Common myeloid progenitor, CD34-positive (primary cell): ENCODE data around the gene PUM1.
A peak's percentile ranks its signal among the peaks of the same experiment; 100 is the strongest.

ENCODE experiments used
- CTCF ChIA-PET: fragments of 350-600 bp; sonication (Branson Sonifier 250); formaldehyde crosslinking; loops from one replicate; lab custom pipeline; 2021; ENCODE audit warnings: antibody characterized with exemption; lab: Charles Lee
- POLR2A ChIA-PET: fragments of 350-600 bp; sonication (Branson Sonifier 250); formaldehyde crosslinking; loops from one replicate; lab custom pipeline; 2021; ENCODE audit warnings: antibody characterized with exemption; lab: Charles Lee
- DNase-seq, 3 donors: peaks; one replicate each; pipeline versions ENCODE4 v3.0.0 to v3.0.0-alpha.2; 2013
- H3K27ac ChIP-seq, 2 experiments: 1 replicate in 1 of 2; 2 replicates in 1 of 2; pipeline ENCODE4 v1.7.0; 2013; ENCODE audit warnings: inconsistent platforms in 2 of 2, low read length in 2 of 2, mild to moderate bottlenecking in 2 of 2, low read depth in 1 of 2, moderate library complexity in 1 of 2; ENCODE audit not compliant: severe bottlenecking in 2 of 2, insufficient read depth in 1 of 2, poor library complexity in 1 of 2
- H3K27me3 ChIP-seq, 5 experiments: replicated peaks in 2 of 5; 1 replicate in 3 of 5; 2 replicates in 2 of 5; pipeline versions ENCODE4 v1.6.1 to v1.7.0; 2013; ENCODE audit warnings: low read length in 4 of 5, mild to moderate bottlenecking in 2 of 5, moderate library complexity in 2 of 5, inconsistent platforms in 1 of 5; ENCODE audit not compliant: insufficient read depth in 5 of 5, control insufficient read depth in 4 of 5
- H3K36me3 ChIP-seq, 4 experiments: 1 replicate in 2 of 4; 2 replicates in 2 of 4; pipeline versions ENCODE4 v1.6.1 to v1.7.0; 2013; ENCODE audit warnings: low read length in 3 of 4, control low read depth in 1 of 4, mild to moderate bottlenecking in 1 of 4; ENCODE audit not compliant: control insufficient read depth in 4 of 4, insufficient read depth in 4 of 4
- H3K4me1 ChIP-seq, 4 experiments: 1 replicate in 3 of 4; 2 replicates in 1 of 4; pipeline versions ENCODE4 v1.6.1 to v1.7.1; 2013; ENCODE audit warnings: low read length in 3 of 4, mild to moderate bottlenecking in 3 of 4, control low read depth in 1 of 4, inconsistent platforms in 1 of 4, moderate library complexity in 1 of 4; ENCODE audit not compliant: control insufficient read depth in 4 of 4, insufficient read depth in 4 of 4; ENCODE audit errors: control extremely low read depth in 1 of 4
- H3K4me3 ChIP-seq, 7 experiments: 1 replicate in 4 of 7; 2 replicates in 3 of 7; pipeline versions ENCODE4 v1.5.1 to v1.7.0; 2013; ENCODE audit warnings: mild to moderate bottlenecking in 7 of 7, low read length in 6 of 7, moderate library complexity in 6 of 7, inconsistent platforms in 2 of 7, low read depth in 2 of 7, control low read depth in 1 of 7; ENCODE audit not compliant: insufficient read depth in 4 of 7, control insufficient read depth in 1 of 7; ENCODE audit errors: extremely low read depth in 1 of 7
- H3K9me3 ChIP-seq, 5 experiments: 1 replicate in 4 of 5; 2 replicates in 1 of 5; pipeline versions ENCODE4 v1.6.1 to v1.7.1; 2013; ENCODE audit warnings: low read length in 4 of 5, mild to moderate bottlenecking in 2 of 5, inconsistent platforms in 1 of 5, low read depth in 1 of 5, moderate library complexity in 1 of 5; ENCODE audit not compliant: control insufficient read depth in 4 of 5, insufficient read depth in 2 of 5; ENCODE audit errors: control extremely low read depth in 1 of 5
- WGBS: methylation state at CpG from one replicate; pipeline ENCODE4 v1.1.5; 2013; ENCODE audit not compliant: insufficient coverage; 5-methylcytosine and 5-hydroxymethylcytosine counted together

Gene PUM1

DNA sequence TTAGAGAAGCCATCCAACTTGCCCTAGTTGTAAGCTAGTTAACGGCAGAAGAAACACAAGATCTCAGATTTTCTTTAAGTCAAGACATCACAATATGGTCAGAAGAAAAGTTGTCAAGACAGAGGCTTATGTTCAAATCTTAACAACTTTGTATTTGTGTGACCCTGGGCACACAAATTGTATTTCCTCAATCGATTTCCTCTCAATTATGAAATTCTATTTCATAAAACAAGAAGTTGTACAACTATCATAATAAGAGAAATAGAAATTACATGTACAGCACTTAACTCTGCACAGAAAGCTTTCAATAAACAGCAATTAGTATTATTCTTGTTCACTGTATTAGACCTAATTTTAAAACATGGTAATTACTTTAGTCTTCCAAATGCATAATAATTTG lies 94.0 kb downstream of the PUM1 start:
- ChIA-PET POLR2A (no interaction called here), CTCF (interaction anchor here (1.0 kb wide), 1 partner anchor 9 kb away, joined by 3 read pairs; no protein-coding TSS in a partner anchor)
- Histone ChIP-seq H3K9me3 (no peaks in the 10 kb centered on the region), H3K4me3 (no peak overlapping the region), H3K27ac (no peak overlapping the region), H3K27me3 (no peaks in the 10 kb centered on the region), H3K4me1 (peaks cover under 1 to 7% (median 4%) of the 10 kb centered on the region in 4 experiments), H3K36me3 (peaks cover 22 to 63% (median 41%) of the 10 kb centered on the region in 4 experiments)
- no peak for DNase-seq
- no CpG with 5 or more reads among the region's 2 CpGs for WGBS

DNA sequence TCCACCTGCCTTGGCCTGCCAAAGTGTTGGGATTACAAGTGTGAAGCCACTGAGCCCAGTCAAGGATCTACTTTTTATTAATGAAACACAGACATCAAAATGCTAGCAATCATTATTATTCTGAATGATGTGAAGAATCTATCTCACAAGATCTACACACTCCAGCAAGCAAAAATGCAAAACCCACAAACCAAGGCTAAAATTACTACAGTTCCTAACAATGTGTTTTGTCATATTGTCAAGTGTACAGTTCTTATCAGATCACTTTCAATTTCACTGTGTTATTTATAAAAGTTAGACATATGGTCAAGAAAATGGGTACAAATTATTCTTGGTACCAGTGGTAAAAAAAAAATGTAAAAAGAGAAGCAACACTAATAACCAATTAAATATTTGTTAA lies 95.6 kb downstream of the PUM1 start:
- peaks cover 31 to 74% (median 51%) of the 10 kb centered on the region in 4 experiments for H3K36me3 ChIP-seq

DNA sequence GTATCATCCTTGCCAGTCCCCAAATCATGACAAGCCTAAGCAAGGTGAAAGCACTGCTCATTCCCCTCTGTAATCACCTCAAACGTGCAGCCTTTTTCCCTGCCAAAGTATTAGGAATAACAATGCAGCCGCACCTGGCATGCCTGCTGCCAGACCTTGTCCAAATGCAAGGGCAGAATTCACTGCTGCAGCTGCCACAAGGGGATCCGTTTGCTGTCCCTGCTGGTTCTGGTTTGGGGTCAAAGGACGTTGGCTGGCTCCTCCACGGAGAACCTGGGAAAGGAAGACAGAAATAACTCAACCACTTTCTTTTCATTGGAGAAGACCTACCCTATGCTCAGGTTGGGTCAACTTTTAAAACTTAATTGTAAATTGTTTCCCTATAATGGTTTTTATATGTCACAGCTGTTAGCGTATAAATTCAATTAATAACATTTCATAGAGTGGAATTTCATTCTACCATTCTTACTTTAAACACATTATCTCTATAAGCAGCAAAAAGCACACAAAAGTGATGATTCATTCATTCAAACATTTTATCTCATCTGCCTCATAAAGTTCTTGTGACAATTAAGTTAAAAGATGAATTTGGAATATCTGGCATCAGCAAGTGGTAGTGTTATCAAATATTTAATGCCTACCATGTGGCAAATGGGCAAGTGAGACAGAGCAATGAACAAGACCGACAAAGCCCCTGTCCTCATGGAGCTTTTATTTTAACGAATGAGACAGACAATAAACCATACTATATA lies 97.1 kb downstream of the PUM1 start:
- CTCF ChIA-PET = no interaction called here
- Histone ChIP-seq H3K9me3 (no peaks in the 10 kb centered on the region), H3K36me3 (peaks cover 30 to 75% (median 50%) of the 10 kb centered on the region in 4 experiments), H3K4me3 (no peak overlapping the region), H3K27me3 (no peaks in the 10 kb centered on the region), H3K4me1 (no peaks in the 10 kb centered on the region), H3K27ac (no peak overlapping the region)
- WGBS = 86% methylated on average over 3 of the region's 8 CpGs
- POLR2A ChIA-PET = interaction anchor here (0.6 kb wide), 3 partner anchors 42 to 201 kb away, joined by 3 to 4 read pairs (median 3); no protein-coding TSS in a partner anchor
- no peak for DNase-seq

More for the DNA sequence above, 95.6 kb downstream of the PUM1 start:
- Histone ChIP-seq H3K4me1 (no peaks in the 10 kb centered on the region), H3K4me3 (no peak overlapping the region), H3K27ac (no peak overlapping the region), H3K9me3 (no peaks in the 10 kb centered on the region), H3K27me3 (no peaks in the 10 kb centered on the region)
- POLR2A ChIA-PET = no interaction called here
- CTCF ChIA-PET = interaction anchor here (0.7 kb wide), 1 partner anchor 8 kb away, joined by 3 read pairs; no protein-coding TSS in a partner anchor
- DNase-seq = no peak

DNA sequence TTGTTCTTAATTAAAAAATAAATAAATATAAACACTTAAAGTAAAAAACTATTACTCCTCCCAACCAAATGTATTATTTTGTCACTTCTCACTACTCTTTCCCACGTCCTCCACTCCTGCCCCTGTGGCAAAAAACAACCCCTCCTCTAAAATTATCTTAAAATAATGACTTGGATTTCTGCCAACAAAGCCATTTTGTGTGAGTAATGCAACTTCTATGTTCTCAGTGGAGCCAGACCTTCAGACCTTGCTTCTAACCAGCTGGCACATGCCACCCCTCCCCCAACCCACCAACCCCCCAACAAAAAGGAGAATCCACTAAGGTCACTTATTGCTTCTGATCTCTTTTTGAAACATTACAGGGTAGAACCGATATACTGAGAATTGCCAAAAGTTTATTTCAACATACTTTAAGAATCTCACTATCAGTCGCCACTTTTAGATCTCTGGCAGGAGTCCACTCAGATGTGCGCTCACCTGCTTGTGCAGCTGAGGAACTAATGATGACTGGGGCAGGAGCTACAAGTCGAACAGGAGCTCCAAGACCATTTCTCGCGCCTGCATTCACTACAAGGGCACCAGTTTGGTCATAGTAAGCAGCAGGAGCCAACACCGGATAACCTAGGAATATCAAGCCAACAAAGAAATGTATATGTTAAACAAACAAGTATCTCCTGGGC lies 98.7 kb downstream of the PUM1 start:
- CTCF ChIA-PET = no interaction called here

DNA sequence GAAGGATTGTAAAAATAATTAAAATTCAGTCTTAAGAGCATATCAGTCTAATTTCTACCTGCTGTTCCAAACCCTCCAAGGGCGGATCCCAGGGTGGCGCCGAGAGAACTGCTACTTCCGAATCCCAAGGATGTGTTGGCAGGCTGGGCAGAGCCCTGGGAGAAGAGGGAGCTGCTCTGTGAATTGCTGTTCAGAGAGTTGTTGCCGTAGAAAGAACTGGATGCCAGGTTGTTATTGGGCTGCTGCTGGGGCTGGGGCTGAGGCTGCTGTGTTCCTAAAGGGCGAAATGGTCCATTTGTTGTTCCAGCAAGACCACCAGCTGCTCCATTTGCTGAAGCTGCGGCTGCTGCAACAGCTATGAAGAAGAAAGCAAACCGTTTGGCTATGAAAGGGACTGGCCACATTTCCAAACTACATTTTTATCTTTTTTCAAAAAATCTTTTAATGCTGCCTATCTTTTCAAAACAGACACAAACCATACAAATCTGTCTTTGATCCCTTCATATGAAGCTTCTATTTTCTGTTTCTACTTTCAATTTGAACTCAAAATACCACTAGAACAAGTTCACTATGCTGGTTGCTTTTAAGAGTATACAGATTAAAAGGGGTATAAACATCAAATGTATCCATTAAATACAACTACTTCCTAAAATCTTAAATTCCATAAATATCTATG lies 99.5 kb downstream of the PUM1 start:
- H3K4me1 ChIP-seq = no peaks in the 10 kb centered on the region
- H3K27ac ChIP-seq = no peak overlapping the region
- DNase-seq = no peak
- no peaks in the 10 kb centered on the region for H3K27me3 ChIP-seq
- CTCF ChIA-PET = no interaction called here
- POLR2A ChIA-PET = no interaction called here
- H3K9me3 ChIP-seq = no peaks in the 10 kb centered on the region
- WGBS = 100% methylated on average over 6 of the region's 8 CpGs
- peaks cover 41 to 90% (median 63%) of the 10 kb centered on the region in 4 experiments for H3K36me3 ChIP-seq
- H3K4me3 ChIP-seq = no peak overlapping the region

More for the DNA sequence above, 98.7 kb downstream of the PUM1 start:
- Histone ChIP-seq H3K36me3 (peaks cover 37 to 86% (median 59%) of the 10 kb centered on the region in 4 experiments), H3K27me3 (no peaks in the 10 kb centered on the region), H3K9me3 (no peaks in the 10 kb centered on the region), H3K27ac (no peak overlapping the region), H3K4me3 (no peak overlapping the region), H3K4me1 (no peaks in the 10 kb centered on the region)
- 94% methylated on average over 7 of the region's 8 CpGs for WGBS
- peak in 2 of 3 donors; percentile 28 to 32 for DNase-seq
- POLR2A ChIA-PET = no interaction called here

DNA sequence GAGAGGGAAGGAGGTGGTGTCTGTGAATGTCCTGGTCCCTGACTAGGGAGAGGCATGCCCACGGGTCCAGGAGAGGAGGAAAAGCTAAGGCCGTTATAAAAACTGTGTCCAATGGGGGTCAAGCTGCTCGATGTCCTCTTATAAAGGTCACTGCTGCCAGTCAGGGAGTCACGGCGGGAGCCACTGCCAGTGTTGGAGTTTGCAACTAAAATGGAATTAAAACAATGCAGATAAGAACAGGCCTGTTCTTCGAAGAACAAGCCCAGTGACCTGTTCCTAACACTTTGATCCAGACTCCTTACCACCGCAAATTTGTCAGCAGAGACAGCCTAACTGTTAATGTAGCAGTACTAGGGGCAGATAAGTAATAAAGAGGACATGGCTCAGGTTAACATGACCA lies 100.8 kb downstream of the PUM1 start:
- no peaks in the 10 kb centered on the region for H3K4me1 ChIP-seq
- H3K9me3 ChIP-seq = no peaks in the 10 kb centered on the region
- no peak for DNase-seq
- 91% methylated on average over 6 of the region's 7 CpGs for WGBS
- CTCF ChIA-PET = interaction anchor here (1.1 kb wide), 1 partner anchor 9 kb away, joined by 3 read pairs; no protein-coding TSS in a partner anchor
- peaks cover 47 to 97% (median 66%) of the 10 kb centered on the region in 4 experiments for H3K36me3 ChIP-seq
- H3K4me3 ChIP-seq = no peak overlapping the region
- no peak overlapping the region for H3K27ac ChIP-seq
- POLR2A ChIA-PET = no interaction called here
- no peaks in the 10 kb centered on the region for H3K27me3 ChIP-seq
